Fibroblast of upper back skin (primary cell): ENCODE measurements around the gene MAD1L1.
"Not testable (repeated sequence)": the region's sequence is repeated elsewhere in the genome, so short reads cannot be mapped to it uniquely, and the experiment has no call there.

ENCODE experiments used
- DNase-seq: peaks from one replicate; pipeline ENCODE4 v3.0.0-alpha.2; 2013

The MAD1L1 gene

DNA sequence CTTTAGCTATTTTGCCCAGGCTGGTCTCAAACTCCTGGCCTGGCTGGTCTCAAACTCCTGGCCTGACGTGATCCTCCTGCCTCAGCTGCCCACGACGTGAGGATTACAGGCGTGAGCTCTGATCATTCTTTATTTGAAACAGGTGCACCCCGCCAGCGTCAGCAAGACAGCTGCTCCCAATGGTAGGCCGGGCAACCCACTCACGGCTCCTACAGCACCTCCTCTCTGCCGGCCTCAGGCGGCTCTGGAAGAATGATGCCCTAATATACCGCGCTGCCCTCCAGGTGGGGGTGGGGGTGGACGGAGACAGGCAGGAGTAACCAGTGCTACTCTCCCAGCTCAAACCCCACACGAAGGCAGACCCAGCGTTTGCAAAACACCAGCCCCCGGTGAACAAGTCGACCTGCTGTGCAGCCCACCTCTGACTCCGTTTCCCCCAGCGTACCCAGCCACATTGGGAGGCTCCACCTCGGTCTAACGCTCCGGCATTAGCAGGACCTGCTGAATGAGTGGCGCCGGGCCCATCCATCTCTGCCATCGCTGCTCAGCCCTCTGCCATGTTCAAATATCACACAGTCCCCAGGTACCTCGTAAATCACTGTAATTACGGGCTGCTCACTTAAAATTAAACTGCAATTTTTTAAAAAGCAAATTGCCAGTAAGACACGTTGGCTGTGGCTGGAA lies 414.0 kb downstream of the MAD1L1 start:
- DNase-seq, result no peak

DNA sequence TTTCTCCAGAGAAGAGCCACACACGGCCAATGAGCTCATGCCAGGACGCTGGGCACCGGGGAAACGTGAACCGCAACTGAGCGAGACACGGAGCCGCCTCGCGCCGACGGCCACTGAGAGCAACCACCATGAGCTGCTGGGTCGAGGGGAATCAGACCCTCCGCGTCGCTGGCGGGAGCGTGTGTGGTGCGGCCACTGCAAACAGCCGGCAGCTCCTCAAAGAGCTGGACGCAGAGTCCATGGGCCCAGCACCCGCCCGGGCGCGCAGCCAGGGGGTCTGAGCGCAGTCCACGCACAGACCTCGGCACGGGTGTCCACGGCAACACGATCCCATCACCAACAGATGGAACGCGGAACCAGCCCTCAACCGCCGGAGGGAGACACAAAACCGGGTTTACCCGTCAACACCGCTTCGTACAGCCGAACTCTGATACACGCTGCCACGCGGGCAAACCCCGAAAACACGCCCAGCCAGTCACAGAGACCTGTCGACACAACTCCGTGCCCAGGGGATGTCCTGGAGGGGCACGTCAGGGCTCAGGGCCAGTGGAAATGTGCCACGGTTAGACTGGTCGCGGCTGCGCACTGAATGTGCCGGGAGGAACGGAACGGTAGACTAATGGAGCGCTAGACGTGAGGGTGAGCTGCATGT lies 415.6 kb downstream of the MAD1L1 start:
- DNase-seq, result no peak

DNA sequence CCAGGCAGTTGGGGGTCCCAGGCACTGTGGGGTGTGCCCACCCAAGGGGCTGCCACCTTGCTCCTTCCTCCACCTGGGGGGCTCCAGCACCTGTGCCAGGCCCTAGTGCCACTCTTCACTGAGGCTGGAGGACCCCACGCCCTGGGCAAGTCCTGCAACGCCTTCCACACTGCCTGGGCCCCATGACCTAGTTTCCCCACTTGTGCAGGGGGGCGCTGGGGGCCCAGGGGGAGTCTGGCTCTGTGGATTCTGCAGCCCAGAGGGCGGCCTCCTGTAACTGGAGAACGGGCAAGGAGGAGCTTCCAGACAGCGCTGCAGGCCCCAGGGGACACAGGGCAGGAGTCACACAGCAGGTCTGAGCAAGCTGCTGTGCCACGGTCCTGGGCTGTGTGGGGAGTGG lies 416.3 kb downstream of the MAD1L1 start:
- not testable (repeated sequence) for DNase-seq

DNA sequence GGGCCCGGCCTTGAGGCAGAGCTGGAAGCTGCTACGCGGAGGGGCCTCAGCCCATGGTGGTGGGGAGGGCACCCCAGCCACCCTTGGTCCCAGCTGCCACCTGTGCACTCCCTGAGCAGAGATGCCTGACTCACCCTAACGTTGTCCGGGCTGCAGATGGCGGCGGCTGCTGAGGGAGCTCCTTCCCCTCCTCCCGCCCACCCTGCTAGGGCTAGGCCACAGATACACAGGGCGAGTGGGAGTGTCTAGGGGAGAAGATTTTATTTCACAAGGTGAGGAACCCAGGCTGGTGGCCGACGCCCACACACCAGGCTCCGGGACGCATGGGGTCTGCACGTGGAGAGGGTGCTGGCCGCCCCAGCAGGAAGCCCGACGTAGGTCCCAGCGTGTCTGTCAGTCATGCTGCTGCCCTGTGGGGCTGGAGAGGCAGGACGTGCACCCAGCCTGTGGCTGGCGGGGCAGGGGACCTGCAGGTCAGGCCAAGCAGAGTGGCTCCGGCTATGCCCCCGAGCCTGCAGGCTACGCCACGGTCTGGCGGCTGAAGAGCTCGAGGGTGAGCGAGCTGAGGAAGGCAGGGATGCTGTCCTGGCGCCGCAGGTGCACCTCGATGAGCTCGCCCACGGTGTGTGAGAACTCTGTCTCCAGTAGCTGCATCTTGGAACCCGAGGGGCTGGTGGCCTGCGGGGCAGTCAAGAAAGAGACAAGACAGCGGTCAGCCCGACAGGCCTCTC lies 417.0 kb downstream of the MAD1L1 start:
- not testable (repeated sequence) for DNase-seq

DNA sequence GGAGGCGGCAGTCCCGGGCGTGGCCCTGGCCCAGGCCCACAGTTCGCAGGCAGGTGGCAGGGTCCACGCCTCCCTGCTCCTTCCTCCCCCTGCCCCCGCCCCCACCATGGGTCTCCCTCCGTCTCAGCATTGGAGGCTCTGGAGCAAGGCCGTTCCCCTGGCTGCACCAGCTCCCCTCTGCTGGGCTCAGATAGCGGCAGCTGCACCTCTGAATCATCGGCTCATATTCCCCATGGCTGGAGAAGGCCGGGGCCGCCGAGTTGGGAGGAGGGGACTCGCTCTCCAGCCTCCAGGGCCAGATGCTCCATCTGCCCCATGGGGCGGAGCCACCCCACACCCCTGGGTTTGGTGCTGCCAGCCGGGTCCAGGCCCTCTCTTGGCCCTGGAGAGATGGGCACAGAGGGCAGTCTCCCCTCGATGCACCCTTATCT lies 417.7 kb downstream of the MAD1L1 start:
- DNase-seq, result peak; percentile 11

DNA sequence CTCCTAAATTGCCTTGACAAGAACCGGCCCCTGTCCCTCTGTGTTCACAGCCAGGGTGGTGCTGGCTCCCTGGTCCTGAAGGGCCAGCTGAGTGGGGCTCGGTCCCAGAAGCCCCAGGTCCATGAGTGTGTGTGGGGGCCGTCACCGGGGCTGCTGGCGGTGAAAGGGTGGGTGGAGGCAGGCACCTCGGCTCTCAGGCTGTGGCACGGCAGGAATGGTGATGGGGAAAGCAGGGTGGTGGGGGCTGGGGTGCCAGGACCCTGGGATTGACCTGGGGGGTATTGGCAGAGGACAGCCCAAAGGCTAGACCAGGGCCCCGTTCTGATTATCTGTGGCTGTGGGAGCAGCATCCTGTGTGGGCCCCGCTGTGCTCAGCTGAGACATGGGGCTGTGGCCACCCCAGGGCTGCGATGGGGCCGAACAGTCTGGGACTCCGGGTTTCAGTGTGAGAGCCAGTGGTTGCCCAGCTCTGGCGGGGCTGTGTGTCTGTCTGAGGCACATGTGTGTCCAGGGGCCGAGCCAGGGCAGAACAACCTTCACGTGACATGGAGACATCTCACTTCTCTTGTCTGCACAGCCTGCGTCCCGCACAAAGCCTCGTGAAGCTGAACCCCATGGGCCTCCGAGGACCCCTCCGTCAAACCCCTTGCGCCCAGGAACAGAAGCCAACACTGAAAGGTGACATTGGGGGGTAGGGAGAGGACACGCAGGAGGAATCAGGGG lies 418.5 kb downstream of the MAD1L1 start:
- no peak for DNase-seq

DNA sequence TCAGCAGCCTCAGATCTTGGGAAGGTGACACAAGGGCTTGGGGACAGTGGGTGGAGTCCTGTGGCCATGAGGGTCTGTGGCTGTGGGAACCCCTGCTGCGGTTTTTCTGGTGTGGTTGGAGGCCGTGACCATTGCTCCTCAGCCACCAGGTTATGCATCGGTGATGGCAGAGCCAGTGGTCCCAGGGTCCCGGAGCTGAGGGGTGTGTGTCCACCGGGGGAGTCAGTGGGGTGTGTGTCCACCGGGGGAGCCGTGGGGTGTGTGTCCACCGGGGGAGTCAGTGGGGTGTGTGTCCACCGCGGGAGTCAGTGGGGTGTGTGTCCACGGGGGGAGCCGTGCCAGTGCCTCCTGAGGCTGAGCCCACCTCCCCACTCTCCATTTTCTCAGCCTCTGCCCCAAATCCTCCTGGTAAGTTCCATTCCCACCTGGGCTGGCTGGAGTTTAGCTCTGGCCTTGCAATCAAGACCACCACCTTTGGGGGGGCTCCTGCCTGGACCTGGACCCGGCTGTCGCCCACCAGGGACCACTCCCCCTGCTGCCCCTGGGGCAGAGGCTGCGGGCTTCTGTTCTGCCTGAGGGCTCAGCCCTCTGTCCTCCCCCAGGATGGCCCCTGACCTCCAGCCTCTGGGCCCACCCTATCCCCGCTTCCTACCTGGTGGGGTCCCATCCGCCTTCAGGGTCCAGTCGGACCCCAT lies 419.2 kb downstream of the MAD1L1 start:
- no peak for DNase-seq

DNA sequence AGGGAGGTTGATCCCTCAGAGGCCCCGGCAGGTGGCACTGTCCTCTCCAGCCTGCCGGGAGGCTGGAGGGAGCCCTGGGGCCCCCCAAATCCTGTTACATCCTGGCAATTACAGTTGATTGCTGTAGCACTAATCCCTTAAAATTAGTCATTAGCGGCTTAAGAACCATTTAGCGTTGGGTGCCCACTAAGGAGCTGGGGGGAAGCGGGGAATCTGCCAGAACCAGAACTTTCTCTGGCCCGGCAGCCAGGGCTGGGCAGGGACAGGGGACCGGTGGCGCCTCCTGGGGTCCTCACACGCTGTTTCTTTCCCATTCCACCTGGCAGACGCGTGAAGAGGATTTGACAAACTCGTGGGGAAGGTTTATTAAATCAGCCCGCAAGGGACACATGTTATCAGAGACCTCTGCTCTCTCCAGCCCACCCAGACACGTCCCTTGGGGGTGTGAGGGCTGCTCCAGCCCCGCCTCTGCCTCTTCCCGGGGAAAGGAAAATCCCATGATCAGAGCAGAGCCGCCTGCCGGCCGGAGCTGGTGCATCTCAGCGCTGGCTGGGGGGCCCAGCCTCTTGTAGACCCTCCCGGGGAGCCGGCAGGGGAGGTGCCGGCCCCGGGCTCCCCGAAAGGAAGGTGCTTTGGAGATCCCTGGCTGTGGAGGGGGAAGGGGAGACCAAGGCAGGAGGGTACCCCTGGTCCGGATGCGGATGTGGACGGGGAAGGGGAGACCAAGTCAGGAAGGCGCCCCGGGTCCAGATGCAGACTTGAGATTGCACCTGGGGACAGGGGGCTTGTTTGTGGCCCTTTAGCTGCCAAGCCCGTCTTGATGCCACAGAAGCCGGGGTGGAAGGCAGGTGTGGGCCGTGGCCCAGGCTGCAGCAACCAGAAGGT lies 420.0 kb downstream of the MAD1L1 start:
- no peak for DNase-seq

DNA sequence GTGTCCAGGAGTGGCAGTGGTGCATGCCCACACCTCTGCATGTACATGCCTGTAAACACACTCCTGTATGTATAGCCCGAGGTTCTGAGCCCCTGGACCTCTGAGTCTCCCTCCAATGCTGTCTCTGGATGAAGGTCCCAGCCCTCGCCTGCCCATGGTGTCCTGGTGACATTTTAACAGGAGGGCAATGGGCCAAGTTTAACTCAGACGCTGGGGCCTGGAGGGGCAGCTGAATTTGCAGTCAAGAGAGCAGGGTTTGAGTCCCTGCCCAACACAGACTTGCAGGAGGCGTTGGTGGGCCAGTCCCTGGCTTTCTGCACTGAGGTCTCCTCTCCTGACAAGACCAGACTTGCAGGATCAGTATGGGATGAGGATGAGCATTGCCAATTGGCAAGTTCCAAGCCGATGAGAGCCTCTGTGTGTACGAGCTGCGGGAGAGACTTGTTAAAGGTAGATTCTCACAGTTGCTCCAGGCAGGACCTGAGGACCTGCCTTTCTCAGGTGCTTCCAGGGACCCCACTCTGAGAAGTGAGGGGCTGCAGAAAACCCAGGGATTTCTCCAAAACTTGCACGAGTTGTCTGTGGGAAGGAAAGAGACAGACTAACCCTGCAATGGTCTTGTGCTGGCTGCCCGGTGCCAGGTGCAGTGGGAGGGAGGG lies 420.8 kb downstream of the MAD1L1 start:
- DNase-seq, result no peak

DNA sequence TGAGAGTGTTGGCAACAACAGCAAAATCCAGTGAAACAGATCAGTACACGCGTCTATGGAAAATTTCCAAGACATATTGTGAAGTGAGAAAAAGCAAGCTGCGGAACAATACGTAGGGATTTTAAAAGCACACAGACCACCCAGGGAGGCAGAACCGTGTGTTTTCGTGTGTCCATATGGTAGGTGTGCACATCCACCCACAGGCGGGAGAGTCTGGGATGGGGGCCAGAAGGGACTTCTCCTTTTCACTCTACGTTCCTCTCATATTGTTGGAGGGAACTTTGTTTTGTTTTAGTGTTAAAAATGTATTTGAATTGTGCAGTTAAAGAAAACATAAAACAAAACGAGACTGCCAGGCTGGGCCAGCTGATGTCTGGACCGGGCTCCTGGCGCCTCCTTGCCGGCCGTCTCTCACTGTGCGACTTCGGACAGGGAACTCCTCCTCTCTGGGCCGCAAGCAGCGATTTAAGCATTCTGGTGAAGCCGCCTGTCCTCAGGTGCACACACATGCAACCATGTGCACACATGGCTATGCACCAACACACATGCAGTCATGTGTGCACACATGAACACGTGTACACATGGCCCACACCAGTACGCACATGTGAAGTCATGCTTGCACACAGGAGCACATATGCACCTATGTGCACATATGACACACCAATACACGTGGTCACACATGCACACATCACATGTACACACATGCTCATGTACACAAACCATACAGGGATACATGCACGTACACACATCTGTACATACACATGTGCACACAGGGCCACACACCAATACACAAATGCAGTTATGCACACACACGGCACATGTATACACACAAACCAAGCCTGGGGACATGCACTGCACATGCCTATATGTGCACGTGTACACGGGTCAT lies 421.5 kb downstream of the MAD1L1 start:
- DNase-seq, result peak; percentile 60

DNA sequence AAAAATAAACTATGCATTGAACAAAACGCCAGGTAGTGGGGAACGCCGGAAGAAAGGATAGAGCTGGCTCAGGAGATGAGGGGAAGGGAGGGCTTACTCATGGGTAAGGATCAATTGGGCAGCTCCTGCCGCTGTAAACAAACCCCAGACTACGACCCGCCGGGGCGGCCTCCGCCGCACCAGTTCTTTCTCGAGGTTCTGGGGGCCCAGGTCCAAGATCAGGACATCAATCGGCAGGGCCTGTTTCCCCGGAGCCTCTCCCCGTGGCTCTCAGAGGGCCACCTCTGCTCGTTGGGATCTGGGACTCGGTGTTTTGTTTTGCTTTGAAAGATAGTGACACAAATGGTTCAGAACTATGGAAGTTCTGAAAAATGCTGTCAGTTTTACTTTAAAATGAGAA lies 422.2 kb downstream of the MAD1L1 start:
- no peak for DNase-seq

DNA sequence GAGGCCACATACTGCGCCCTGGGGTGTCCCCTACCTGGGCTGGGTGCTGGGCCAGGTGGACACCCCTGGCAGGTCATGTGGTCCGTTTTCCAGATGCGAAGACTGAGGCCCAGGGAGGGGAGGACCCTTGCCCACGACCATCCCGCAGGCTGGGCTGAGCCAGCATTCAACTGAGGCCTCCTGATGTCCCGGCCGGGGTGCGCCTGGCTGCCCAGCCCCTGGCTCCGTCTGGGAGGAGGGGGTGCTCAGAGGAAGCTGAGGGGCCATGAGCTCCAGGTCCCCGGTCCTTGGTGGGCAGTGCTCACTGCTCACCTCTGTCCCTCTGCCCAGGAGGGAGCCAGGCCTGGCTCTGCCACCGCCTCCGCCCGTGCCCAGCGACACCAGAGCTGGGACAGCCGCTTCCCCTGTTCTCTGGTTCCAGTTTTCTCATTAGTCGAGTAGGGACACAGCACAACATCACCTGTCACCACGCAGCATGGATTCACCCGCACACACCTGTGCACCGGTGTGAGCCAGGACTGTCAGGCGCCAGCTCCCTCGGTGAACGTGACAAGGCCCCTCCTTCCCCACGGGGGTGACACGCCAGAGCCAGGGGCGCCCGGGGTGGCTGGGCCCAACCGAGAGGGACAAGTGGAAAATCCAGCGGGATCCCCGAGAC lies 423.0 kb downstream of the MAD1L1 start:
- no peak for DNase-seq

DNA sequence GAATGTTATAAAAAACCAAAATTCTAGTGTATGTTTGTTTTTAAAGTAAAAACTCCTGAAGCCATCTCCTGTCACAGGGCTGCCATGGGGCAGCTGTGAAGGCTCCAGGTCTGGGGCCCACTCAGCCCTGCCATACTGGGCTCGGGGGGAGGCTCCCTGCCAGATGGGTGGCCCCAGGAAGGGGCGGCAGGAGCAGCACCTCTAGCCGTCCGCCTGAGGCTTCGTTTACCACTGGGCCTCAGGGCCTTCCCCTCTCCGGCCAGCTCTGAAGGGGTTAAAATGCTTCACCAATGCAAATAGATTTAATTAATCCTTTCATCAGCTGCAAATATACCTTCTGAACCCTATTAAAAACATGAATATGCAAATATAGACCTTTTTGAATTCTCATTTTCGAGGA lies 423.7 kb downstream of the MAD1L1 start:
- no peak for DNase-seq

DNA sequence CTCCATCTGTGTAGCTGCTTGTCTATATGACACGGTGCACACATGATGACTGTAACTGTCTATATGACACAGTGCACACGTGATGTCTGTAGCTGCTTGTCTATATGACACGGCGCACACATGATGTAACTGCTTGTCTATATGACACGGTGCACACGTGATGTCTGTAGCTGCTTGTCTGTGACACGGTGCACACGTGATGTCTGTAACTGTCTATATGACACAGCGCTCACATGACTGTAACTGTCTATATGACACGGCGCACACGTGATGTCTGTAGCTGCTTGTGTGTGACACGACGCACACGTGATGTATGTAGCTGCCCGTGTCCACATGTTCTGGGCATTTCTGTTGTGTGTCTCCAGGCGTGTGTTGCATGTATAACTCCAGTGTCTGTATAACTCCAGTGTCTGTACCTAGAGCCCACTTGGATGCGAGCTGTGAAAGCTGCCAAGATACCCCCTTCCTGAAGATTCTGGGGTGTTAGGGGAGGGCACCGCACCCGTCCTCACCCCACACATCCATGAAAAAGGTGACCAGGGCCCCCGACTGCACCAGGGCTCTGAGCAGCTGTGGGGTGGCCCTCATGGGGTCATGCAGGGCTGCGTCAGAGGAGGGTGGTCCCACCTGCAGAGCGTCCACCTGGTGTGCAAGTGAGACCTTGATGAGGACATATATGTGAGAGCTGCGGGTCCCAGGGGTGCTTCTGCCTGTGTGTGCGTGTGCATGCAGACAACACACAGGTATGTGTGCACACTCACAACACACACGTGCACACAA lies 424.7 kb downstream of the MAD1L1 start:
- DNase-seq, result no peak

DNA sequence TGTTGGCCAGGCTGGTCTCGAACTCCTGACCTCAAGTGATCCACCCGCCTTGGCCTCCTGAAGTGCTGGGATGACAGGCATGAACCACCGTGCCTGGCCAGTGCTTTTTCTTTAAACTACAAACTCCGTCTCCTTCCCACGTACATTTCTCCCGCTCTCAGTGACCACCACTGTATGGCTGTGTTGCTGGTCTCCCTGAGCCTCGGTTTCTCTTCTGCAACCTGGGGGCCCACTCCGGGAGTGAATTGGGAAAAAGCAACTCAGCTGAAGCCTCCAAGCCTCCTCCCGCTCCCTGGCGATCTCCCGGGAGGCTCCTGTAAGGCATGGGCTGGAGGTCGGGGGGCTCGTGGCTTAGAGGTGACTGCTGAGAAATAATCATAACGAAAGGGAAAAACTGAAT lies 426.4 kb downstream of the MAD1L1 start:
- DNase-seq, result no peak

DNA sequence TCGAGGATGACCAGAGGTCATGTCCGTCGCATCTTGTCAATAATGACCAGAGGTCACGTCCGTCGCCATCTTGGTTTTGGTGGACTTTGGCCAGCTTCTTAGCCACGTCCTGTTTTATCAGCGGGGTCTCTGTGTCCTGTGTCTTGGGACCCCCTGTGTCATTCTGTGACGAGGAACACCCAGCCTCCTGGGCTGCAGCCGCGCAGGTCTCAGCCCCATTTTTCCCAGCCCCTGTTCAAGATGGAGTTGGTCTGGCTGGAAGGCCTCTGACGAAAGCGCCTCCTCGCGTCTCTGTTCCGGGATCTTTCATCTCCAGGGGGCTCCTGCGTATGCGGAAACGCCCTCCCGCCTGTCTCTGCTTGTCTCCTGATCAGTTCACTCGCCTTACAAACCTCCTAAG lies 428.4 kb downstream of the MAD1L1 start:
- DNase-seq, result no peak

DNA sequence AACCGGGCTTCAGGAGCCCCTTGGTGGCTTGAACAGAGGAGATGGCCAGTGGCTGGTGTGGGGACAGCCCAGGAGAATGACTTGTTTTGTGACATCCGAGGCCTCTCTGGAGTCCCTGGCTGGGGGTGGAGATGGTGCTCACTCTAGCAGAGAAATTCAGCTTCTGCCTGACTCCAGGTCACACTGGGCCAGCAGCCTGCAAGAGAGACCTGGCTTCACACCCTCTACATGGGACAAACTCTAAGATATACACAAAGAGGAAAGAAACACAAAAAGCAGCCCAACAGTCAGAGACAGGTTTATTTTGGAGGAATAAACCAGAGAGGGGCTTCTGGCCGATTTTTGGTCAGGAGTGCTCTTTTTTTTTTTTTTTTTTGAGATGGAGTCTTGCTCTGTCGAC lies 429.8 kb downstream of the MAD1L1 start:
- DNase-seq, result no peak

DNA sequence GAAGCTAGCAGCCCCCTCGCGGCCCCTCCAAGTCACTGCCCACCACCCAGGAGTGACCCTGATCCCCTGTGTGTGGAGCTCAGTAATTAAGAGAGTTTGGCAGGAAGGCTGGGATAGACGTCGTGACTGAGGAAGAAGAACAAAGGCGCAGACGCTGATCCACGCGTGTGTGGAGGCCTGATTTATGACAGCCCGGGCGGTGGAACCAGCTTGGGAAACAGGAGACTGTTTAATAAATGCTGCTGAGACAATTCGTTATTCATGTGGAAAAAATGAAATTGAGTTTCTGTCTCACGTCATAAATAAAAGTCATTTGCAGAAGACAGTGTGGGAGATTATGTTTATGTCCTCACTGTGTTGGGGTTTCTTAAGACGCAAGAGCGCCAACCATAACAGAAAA lies 431.8 kb downstream of the MAD1L1 start:
- DNase-seq, result no peak

DNA sequence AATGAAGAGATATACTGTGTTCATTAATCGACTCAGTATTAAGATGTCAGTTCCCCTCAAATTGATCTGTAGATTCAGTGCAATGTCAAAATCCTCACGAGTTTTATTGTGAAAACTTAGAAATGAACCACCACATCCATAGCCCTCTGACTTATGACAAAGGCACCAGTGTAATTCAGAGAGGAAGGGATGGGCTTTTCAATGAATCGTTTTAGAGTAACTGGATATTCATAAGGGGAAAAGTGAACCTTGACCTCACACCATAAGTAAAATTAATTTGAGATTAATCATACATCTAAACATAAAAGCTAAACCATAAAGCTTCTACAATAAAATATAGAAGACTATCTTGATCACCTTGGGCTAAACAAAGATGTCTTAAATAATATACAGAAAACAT lies 434.6 kb downstream of the MAD1L1 start:
- no peak for DNase-seq
